Gastroesophageal sphincter (tissue), 4 donors: ENCODE results near the gene CD82. TPM values are rescaled to one million over a fixed set of nuclear protein-coding genes. Genes with fewer than 3 reads are reported as not detected.
A peak's percentile ranks its signal among the peaks of the same experiment; 100 is the strongest.

ENCODE experiments used
- ATAC-seq: fragments of 150-250 bp; one replicate; pipeline ENCODE4 v1.9.1; 2016; ENCODE audit warnings: mild to moderate bottlenecking, moderate library complexity
- H3K27ac ChIP-seq, 4 donors: fragments of 200-600 bp; sonication (generic) in 3 of 4; 1 replicate in 3 of 4; 2 replicates in 1 of 4; pipeline ENCODE4 v1.5.1; 2016 to 2019
- H3K27me3 ChIP-seq: fragments of 200-600 bp; sonication (generic); one replicate; pipeline ENCODE4 v1.5.1; 2019
- H3K36me3 ChIP-seq, 2 donors: fragments of 200-600 bp; sonication (generic); one replicate each; pipeline ENCODE4 v1.5.1; 2019; ENCODE audit warnings: control low read depth in 1 of 2
- H3K4me1 ChIP-seq, 3 donors: fragments of 200-600 bp; sonication (generic); 1 replicate in 2 of 3; 2 replicates in 1 of 3; pipeline ENCODE4 v1.5.1; 2016 to 2019; ENCODE audit warnings: control low read depth in 2 of 3
- H3K4me3 ChIP-seq, 2 donors: fragments of 200-600 bp; sonication (generic); one replicate each; pipeline ENCODE4 v1.5.1; 2019; ENCODE audit warnings: mild to moderate bottlenecking in 1 of 2, moderate library complexity in 1 of 2
- H3K9me3 ChIP-seq, 3 donors: fragments of 200-600 bp; sonication (generic); one replicate each; pipeline ENCODE4 v1.5.1; 2017 to 2019; ENCODE audit warnings: control low read depth in 2 of 3
- EP300 ChIP-seq: sonication (generic); formaldehyde crosslinking; IDR thresholded peaks from one replicate; pipeline ENCODE4 v1.6.1; 2017; ENCODE audit warnings: antibody characterized with exemption, mild to moderate bottlenecking
- POLR2A ChIP-seq, 2 donors: fragments of 450-650 bp; IDR thresholded peaks; one replicate each; pipeline ENCODE4 v1.6.1; 2017; ENCODE audit warnings: antibody characterized with exemption in 2 of 2, mild to moderate bottlenecking in 2 of 2, moderate library complexity in 1 of 2
- POLR2AphosphoS5 ChIP-seq: sonication (generic); formaldehyde crosslinking; IDR thresholded peaks from one replicate; pipeline ENCODE4 v1.6.1; 2017; ENCODE audit warnings: antibody characterized with exemption
- WGBS, 2 donors: methylation state at CpG; one replicate each; pipeline ENCODE4 v1.1.5; 2018; ENCODE audit warnings: low coverage in 1 of 2; 5-methylcytosine and 5-hydroxymethylcytosine counted together
- total RNA-seq, 4 donors: library from RNA; depleted of rRNA; stranded (reverse); fragments of >200 nt; gene quantifications; one replicate each; pipeline ENCODE4 v1.1.0, GENCODE V29; 2016
- TF ChIP-seq, protein P1 (sequence below), 4 experiments: fragments of 200-600 bp in 2 of 4; fragments of 450-650 bp in 2 of 4; sonication (generic) in 1 of 4; IDR thresholded peaks; one replicate each; pipeline ENCODE4 v1.5.1; 2017 to 2019; ENCODE audit warnings: antibody characterized with exemption in 4 of 4, mild to moderate bottlenecking in 2 of 4, moderate library complexity in 2 of 4

Gene CD82
- total RNA-seq, 4 donors from 2014 or later = 12.7 to 24.0 (median 19.1) TPM

DNA sequence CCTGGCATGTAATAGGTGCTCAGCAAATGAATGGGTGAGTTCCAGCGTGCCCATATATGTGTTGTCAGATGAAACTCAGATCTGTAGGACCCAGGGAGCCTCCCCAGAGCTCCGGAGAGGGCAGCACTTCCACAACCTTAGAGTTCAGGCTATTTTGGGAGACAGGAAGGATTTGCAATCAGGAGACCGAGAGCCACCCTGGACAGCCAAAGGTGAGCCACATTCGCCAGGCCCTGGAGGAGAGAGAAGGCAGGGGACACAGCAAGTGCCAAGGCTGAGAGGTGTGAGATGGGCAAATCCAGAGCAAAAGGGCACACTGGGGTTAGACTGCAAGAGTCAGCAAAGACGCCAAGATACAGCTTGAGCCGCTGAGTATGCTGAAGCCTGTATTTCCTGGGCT is 66.4 kb downstream of the CD82 start:
- H3K4me1 ChIP-seq = peaks cover 0 to 60% (median 20%) of the 10 kb centered on the region in 3 donors
- H3K27me3 ChIP-seq = no peaks in the 10 kb centered on the region
- H3K4me3 ChIP-seq = no peak overlapping the region
- 70 to 93% methylated on average over 2 to 3 of the region's 6 CpGs for WGBS, 2 donors
- no peak overlapping the region for H3K27ac ChIP-seq
- H3K36me3 ChIP-seq = no peaks in the 10 kb centered on the region
- TF ChIP-seq EP300 (no peak), POLR2AphosphoS5 (no peak), POLR2A (IDR thresholded peaks at IDR 0.05) (no peak)
- TF ChIP-seq, protein P1, sequence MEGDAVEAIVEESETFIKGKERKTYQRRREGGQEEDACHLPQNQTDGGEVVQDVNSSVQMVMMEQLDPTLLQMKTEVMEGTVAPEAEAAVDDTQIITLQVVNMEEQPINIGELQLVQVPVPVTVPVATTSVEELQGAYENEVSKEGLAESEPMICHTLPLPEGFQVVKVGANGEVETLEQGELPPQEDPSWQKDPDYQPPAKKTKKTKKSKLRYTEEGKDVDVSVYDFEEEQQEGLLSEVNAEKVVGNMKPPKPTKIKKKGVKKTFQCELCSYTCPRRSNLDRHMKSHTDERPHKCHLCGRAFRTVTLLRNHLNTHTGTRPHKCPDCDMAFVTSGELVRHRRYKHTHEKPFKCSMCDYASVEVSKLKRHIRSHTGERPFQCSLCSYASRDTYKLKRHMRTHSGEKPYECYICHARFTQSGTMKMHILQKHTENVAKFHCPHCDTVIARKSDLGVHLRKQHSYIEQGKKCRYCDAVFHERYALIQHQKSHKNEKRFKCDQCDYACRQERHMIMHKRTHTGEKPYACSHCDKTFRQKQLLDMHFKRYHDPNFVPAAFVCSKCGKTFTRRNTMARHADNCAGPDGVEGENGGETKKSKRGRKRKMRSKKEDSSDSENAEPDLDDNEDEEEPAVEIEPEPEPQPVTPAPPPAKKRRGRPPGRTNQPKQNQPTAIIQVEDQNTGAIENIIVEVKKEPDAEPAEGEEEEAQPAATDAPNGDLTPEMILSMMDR (IDR thresholded peaks at IDR 0.05) = no peak
- ATAC-seq = no peak
- no peaks in the 10 kb centered on the region for H3K9me3 ChIP-seq

DNA sequence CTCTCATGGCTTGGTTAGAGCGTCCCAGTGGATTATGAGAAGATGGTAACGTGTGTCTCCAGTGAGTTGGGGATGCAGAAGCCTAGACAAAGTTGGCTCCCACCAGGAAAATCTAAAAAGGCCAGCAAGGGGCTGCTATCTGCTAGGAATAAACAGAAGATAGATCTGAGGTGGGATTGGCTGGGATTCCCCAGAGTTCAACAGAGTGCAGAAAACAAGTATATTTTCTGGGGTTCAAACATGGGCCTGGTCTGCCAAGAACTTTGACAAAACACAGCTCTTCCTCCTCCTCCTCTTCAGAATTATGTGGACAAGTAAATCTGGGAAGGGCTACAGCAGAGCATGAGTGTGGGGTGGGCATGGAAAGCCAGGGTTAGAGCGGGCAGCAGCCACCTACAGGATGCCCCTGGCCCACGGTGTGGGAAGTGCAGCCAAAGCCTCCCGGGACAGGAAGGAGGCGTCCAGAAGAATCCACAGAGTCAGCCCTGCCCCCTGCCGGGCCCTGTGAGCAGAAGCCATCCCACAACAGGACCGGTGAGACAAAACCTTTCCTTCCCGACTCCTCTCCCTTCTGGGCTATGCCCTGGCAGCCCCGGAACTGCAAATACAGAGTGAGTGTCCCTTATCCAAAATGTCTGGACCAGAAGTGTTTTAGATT is 67.1 kb downstream of the CD82 start:
- H3K4me1 ChIP-seq = peaks cover 0 to 53% (median 16%) of the 10 kb centered on the region in 3 donors

DNA sequence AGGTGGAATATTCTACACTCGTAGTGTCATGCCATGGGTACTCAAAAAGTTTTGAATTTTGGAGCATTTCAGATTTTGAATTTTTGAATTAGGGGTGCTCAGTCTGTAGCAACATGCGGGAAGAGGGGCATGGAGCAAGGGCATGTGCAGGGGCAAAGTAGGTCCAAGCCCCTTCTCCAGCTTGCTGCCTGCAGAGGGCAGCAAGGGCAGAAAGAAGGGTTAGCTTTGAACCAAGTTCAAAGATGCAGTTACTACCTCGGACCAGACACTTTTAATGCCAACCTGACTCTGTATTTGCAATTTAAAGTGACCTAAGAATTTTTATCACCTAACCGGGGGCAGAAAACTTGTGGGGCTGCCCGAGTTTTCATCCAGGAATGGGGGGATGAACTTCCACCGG is 68.2 kb downstream of the CD82 start:
- Histone ChIP-seq H3K4me1 (peaks cover 0 to 42% (median 8%) of the 10 kb centered on the region in 3 donors), H3K4me3 (no peak overlapping the region), H3K27me3 (no peaks in the 10 kb centered on the region), H3K36me3 (no peaks in the 10 kb centered on the region), H3K27ac (no peak overlapping the region), H3K9me3 (no peaks in the 10 kb centered on the region)
- 75 to 100% methylated on average over 2 to 6 of the region's 6 CpGs for WGBS, 2 donors
- TF ChIP-seq POLR2AphosphoS5 = no peak
- TF ChIP-seq EP300 = no peak
- TF ChIP-seq, protein P1 (IDR thresholded peaks at IDR 0.05) = peak in 2 of 4 experiments; percentile 13 to 41
- ATAC-seq = no peak

More for the DNA sequence above, 67.1 kb downstream of the CD82 start:
- H3K36me3 ChIP-seq = no peaks in the 10 kb centered on the region
- no peak for ATAC-seq
- no peak overlapping the region for H3K27ac ChIP-seq
- no peak overlapping the region for H3K4me3 ChIP-seq
- H3K27me3 ChIP-seq = no peaks in the 10 kb centered on the region
- no peaks in the 10 kb centered on the region for H3K9me3 ChIP-seq
- 75 to 88% methylated on average over 2 to 4 of the region's 10 CpGs for WGBS, 2 donors
- TF ChIP-seq EP300 (no peak), POLR2A (IDR thresholded peaks at IDR 0.05) (no peak), POLR2AphosphoS5 (no peak)
- TF ChIP-seq, protein P1 (IDR thresholded peaks at IDR 0.05) = peak in 3 of 4 experiments; percentile 34 to 57 (median 41)

DNA sequence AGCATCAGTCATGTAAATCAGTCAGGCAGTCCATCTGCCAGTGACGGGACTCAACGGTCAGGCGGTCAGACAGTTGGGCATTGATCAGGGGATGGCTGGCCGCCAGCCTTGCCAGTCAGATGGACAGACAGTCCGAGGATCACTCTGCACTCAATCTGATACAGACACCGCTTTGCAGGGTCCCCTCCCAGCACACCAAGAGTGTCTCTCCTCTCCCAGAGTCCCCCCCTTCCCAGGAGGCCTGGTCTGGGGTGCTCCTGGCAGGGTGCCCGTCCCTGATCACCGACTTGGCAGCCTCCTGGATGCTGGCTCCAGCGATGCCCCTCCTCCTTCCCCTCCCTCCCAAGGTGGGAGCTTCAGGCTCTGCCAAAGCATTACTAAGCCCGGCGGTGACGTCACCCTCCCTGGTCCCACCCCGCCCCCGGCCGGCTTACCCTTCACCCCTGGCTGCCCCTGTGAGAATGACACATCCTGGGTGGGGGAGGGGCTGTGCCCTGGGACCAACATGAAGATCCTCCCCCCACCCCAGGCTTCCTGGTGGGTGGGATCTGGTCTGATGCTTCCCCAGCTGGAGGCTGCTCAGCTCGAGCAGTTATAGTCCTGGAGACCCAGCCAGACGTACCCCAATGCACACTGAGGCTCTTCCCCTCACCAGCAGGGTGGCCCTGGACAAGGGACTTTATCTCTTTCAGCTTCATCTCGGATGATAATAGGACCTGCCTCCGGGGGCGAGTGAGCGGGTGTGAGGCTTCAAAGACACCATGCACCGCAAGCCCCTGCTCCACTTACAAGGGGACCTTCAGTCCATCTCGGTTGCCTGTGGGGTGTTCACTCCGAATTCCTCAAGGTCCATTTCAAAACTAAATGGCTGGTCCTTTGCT is 69.2 kb downstream of the CD82 start:
- Histone ChIP-seq H3K36me3 (no peaks in the 10 kb centered on the region), H3K9me3 (no peaks in the 10 kb centered on the region), H3K4me3 (no peak overlapping the region), H3K27me3 (no peaks in the 10 kb centered on the region), H3K27ac (no peak overlapping the region), H3K4me1 (peaks cover 0 to 32% (median 8%) of the 10 kb centered on the region in 3 donors)
- peak; percentile 63 for ATAC-seq
- TF ChIP-seq EP300 = no peak
- TF ChIP-seq POLR2A (IDR thresholded peaks at IDR 0.05) = no peak
- peak; percentile 60 for TF ChIP-seq POLR2AphosphoS5
- TF ChIP-seq, protein P1 (IDR thresholded peaks at IDR 0.05) = no peak
- 41 to 53% methylated on average over 2 to 9 of the region's 24 CpGs for WGBS, 2 donors
